SK-N-SH treated with all-trans-retinoic acid at 6 μM for 48 hours (cell line): ENCODE data around the gene PPP1R10.

Source experiments
- ATAC-seq: fragments of 200-7000 bp; cut with Tn5 transposase; 3 replicates; pipeline ENCODE4 v1.9.1; 2020; ENCODE audit warnings: mild to moderate bottlenecking, moderate library complexity
- BACH2 ChIP-seq: fragments of 250-450 bp; sonication (Bioruptor Pico); IDR thresholded peaks from 2 replicates; pipeline ENCODE4 v1.9.0; 2021; ENCODE audit warnings: mild to moderate bottlenecking, borderline replicate concordance
- CREB5 ChIP-seq: fragments of 250-450 bp; sonication (Bioruptor Pico); IDR thresholded peaks from 2 replicates; pipeline ENCODE4 v1.5.1; 2020; ENCODE audit warnings: low read depth, mild to moderate bottlenecking, moderate library complexity
- CSDC2 ChIP-seq: fragments of 250-450 bp; sonication (Bioruptor Pico); IDR thresholded peaks from 2 replicates; pipeline ENCODE4 v1.5.0; 2020; ENCODE audit warnings: mild to moderate bottlenecking, moderate library complexity
- CSRNP3 ChIP-seq: fragments of 250-450 bp; sonication (Bioruptor Pico); IDR thresholded peaks from 2 replicates; pipeline ENCODE4 v1.5.1; 2021; ENCODE audit warnings: mild to moderate bottlenecking, moderate library complexity
- ESRRG ChIP-seq: fragments of 250-450 bp; sonication (Bioruptor Pico); IDR thresholded peaks from 2 replicates; pipeline ENCODE4 v1.6.1; 2021; ENCODE audit warnings: mild to moderate bottlenecking
- GLIS3 ChIP-seq: fragments of 250-450 bp; sonication (Bioruptor Pico); IDR thresholded peaks from 2 replicates; pipeline ENCODE4 v1.5.0; 2020; ENCODE audit warnings: mild to moderate bottlenecking, moderate library complexity
- OSR1 ChIP-seq: fragments of 250-450 bp; sonication (Bioruptor Pico); IDR thresholded peaks from 2 replicates; pipeline ENCODE4 v1.8.0; 2022; ENCODE audit warnings: moderate library complexity, mild to moderate bottlenecking, inconsistent platforms
- PATZ1 ChIP-seq: fragments of 250-450 bp; sonication (Bioruptor Pico); IDR thresholded peaks from 2 replicates; pipeline ENCODE4 v1.8.0; 2020; ENCODE audit warnings: mild to moderate bottlenecking, moderate library complexity, borderline replicate concordance
- POU6F1 ChIP-seq: fragments of 250-450 bp; sonication (Bioruptor Pico); IDR thresholded peaks from 2 replicates; pipeline ENCODE4 v1.8.0; 2021; ENCODE audit warnings: low read depth, mild to moderate bottlenecking, moderate library complexity, borderline replicate concordance
- SNAI2 ChIP-seq: fragments of 250-450 bp; sonication (Bioruptor Pico); IDR thresholded peaks from 2 replicates; pipeline ENCODE4 v1.5.0; 2020; ENCODE audit warnings: mild to moderate bottlenecking, moderate library complexity
- TOX ChIP-seq: fragments of 250-450 bp; sonication (Bioruptor Pico); IDR thresholded peaks from 2 replicates; pipeline ENCODE4 v1.8.0; 2021; ENCODE audit warnings: mild to moderate bottlenecking, moderate library complexity, borderline replicate concordance
- ZFP3 ChIP-seq: fragments of 250-450 bp; sonication (Bioruptor Pico); IDR thresholded peaks from 2 replicates; pipeline ENCODE4 v1.5.0; 2020; ENCODE audit warnings: mild to moderate bottlenecking, moderate library complexity
- ZFP30 ChIP-seq: fragments of 450-650 bp; formaldehyde crosslinking; IDR thresholded peaks from 2 replicates; pipeline ENCODE4 v1.5.0; 2022; ENCODE audit warnings: mild to moderate bottlenecking, moderate library complexity
- ZNF565 ChIP-seq: fragments of 450-650 bp; formaldehyde crosslinking; conservative IDR thresholded peaks from 2 replicates; pipeline ENCODE4 v1.5.0; 2020; ENCODE audit warnings: low read depth, mild to moderate bottlenecking, moderate library complexity
- ZNF8 ChIP-seq: fragments of 450-650 bp; formaldehyde crosslinking; IDR thresholded peaks from 2 replicates; pipeline ENCODE4 v1.5.0; 2020; ENCODE audit warnings: mild to moderate bottlenecking, moderate library complexity

The PPP1R10 gene

GRCh38 chr6:30612687-30613248 lies 4.3 kb downstream of the PPP1R10 start (continued):
- TF ChIP-seq CSRNP3, result no peak
- TF ChIP-seq, all 23 proteins: peak for 0

GRCh38 chr6:30612213-30612612 lies 4.8 kb downstream of the PPP1R10 start:
- ATAC-seq, result peak; percentile 4; the same call in 1 of the 3 replicates
- TF ChIP-seq ZFP3 (no peak), GLIS3 (CRISPR knock-in tag) (no peak), OSR1 (no peak), ZFP30 (CRISPR knock-in tag) (no peak), BACH2 (CRISPR knock-in tag) (no peak), SNAI2 (CRISPR knock-in tag) (no peak), TOX (CRISPR knock-in tag) (0 out of 2 replicates have a peak, but pooled peaks have one; percentile 4)

GRCh38 chr6:30611856-30612194 lies 5.2 kb downstream of the PPP1R10 start:
- no peak for TF ChIP-seq PATZ1 (CRISPR knock-in tag)
- TF ChIP-seq TOX (CRISPR knock-in tag), result no peak
- no peak for TF ChIP-seq CSDC2 (CRISPR knock-in tag)
- TF ChIP-seq CREB5 (CRISPR knock-in tag), result no peak
- no peak for TF ChIP-seq ESRRG (CRISPR knock-in tag)
- TF ChIP-seq SNAI2 (CRISPR knock-in tag), result no peak
- ATAC-seq, result no peak

GRCh38 chr6:30611150-30611855 lies 5.7 kb downstream of the PPP1R10 start:
- ATAC-seq, result no peak

More at GRCh38 chr6:30611150-30611855, 5.7 kb downstream of the PPP1R10 start:
- TF ChIP-seq POU6F1 (CRISPR knock-in tag) (no peak), ZNF8 (no peak), TOX (CRISPR knock-in tag) (no peak), BACH2 (CRISPR knock-in tag) (no peak), OSR1 (no peak), PATZ1 (CRISPR knock-in tag) (no peak), CSDC2 (CRISPR knock-in tag) (no peak), ZNF565 (CRISPR knock-in tag) (no peak), ZFP3 (no peak), ESRRG (CRISPR knock-in tag) (no peak)
